GDM1 (cell line): ENCODE data around the gene CBFB.
"Not testable (repeated sequence)": the region's sequence is repeated elsewhere in the genome, so short reads cannot be mapped to it uniquely, and the experiment has no call there.

Experiments used
- DNase-seq: peaks from one replicate; lab custom pipeline; 2025; lab: John Stamatoyannopoulos, UW

CBFB gene

DNA sequence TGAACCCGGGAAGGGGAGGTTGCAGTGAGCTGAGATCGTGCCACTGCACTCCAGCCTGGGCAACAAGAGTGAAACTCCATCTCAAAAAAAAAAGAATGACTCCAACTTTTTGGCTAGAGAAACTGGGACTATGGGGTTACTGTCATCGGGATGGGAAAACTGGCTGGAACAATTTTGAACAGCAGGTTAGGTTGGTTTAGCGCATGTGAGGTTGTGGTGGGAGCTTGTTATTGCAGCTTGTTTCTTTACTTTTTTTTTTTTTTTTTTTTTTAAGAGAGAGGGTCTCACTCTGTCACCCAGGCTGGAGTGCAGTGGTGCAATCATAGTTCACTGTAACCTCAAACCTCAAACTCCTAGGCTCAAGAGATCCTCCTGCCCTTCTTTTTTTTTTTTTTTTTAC, 12.6 kb downstream of the CBFB start:
- not testable (repeated sequence) for DNase-seq

DNA sequence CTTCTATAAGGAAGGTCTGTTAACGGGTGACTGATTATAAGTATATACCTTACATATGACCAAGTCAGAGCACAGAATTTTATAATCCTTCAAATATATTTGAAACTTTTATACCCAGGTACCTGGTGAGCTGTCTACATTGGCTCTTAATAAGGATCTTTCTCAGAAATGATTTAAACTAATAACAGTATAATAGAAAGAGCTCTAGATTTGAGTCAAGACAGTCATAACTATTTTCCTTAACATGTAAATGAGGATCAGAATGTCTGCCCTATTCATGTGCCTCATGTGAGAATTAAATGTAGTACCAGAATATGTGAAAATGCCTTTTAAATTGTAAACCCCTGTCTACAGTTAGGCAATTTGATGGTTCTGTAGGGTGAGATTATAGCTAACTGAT, 14.5 kb downstream of the CBFB start:
- no peak for DNase-seq

DNA sequence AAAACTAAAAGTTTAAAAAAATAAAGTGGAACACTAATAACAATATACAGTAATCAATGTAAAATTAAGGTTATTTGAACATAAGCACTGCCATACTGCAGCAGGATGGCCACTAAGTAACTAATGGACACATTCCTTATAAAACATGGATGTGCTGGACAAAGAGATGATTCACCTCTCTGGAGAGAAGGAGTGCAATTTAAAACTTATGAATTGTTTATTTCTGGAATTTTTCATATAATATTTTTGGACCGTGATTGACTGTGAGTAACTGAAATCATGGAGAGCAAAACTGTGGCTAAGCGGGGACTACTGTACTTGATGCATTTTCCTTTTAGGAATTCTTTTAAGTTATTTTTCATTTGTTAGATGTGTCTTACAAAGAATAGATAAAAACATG, 21.8 kb downstream of the CBFB start:
- no peak for DNase-seq

DNA sequence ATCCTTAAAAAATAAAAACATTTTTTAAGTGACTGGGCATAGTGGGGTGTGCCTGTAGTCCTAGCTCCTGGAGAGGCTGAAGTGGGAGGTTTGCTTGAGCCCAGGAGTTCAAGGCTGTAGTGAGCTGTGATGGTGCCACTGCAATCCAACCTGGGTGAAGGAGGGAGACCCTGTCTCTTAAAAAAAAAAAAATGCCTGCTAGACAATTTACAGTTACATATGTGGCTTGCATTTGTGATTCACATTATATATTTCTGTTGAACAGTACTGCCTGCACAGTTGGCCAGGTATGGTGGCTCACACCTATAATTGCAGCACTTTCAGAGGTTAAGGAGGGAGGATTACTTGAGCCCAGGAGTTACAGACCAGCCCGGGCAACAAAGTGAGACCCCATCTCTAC, 23.4 kb downstream of the CBFB start:
- no peak for DNase-seq

DNA sequence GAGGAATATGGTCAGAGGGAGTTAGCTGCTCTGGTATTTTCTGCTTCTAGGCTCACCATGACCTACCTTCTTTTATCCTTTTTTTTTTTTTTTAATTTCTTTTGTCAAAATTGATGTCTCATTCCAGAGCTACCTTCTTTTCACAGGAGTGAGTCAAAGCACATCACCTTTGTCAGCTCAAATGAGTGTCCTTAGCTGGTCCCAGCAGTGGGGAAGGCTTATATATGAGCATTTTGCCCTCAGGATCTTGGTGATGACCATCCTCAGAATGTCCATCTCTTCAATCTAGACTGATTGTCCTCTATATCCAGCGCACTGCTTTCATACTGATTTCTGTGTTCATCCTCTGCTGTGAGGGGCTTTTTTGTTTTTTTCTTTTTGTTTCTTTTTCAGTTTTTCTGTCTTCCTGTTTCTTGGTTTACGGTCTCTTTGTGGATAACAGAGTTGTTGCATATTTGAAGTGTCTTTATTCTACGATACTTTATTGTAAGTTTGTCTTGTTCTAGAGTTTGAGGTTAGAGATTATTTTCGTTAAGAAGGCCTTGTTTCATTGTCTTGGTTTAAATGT, 24.9 kb downstream of the CBFB start:
- no peak for DNase-seq

DNA sequence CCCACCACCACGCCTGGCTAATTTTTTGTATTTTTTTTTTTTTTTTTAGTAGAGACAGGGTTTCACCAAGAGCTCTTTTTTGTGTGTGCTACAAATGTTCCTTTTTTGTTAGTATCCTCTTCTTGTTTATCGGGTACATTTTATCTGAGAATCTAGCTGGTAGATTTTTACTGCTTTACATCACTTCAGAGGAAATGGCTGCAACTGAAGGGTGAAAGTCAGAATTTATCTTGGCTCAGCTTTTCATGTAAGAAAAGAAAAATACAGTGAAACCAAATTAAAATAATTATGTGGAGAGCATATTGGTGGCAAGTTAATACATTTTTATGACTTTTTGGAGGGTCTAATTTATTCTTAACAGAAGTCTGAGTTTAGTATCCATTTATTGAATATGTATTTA, 26.0 kb downstream of the CBFB start:
- DNase-seq: no peak

DNA sequence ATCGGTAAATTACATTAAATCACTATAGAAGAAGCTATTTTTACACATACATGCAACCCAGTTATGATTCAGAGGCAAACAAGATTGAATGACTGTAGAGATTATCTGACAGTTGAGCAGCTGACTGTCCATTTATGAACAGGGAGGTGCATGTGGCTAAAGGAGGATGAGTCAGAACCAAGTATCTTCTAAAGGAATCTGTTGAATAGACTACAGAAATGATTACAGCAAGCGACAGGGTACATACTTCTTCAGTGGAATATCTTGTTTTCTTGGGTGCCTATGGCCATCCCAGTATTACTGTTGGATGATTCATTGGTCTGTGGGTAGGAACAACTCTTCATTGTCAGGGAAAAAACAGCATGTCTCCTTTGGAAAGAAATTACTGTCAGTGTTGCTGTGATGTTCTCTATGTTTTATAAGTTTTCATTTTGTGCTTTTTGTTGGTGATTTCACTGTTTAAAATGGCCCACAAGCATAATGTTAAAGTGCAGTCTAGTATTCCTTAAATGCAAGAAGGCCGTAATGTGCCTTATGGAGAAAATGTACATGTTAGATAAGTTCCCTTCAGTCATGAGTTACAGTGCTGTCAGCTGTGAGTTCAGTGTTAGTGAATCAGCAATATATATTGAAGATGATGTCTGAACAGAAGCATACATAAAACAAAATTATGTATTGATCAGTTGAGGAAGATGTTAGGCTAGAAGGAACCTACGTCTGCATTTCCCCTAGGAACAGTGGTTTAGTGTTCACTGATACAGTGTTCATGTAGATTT, 27.0 kb downstream of the CBFB start:
- DNase-seq: no peak

DNA sequence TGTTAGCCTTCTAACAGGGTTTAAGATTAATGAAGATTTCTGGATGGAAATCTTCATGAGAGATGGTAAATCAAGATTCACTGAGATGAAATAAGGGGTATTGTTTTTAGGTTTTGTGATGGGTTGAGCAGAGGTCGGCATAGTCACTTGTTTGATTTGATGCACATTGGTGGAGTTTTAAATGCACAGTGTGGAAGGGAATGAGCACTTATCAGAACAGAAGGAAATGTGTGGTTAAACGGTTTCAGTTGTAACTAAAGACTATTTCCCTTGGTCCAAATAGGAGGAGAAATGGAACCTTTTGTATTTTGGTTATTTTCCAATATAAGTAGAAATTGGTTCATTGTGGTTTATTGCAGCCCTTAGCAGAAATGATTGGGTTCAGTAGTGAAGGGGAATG, 34.1 kb downstream of the CBFB start:
- DNase-seq: no peak

DNA sequence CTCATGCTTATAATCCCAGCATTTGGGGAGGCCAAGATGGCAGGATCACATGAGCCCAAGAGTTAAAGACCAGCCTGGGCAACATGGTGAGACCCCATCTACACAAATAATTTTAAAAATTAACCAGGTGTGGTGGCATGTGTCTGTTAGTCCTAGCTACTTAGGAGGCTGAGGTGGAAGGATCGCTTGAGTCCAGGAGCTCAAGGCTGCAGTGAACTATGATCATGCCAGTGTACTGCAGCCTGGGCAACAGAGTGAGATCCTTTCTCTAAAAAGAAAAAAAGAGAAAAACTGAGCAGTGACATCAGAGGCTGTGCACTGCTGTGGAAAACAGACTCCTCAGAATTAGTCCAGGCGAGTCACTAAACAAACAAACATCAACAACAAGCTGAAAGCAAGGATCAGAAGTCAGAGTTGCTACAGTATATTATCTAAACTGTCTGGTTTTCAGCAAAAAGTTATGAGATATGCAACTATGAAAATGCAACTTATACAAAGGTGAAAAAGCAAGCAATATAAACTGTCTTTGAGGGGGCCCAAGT, 39.3 kb downstream of the CBFB start:
- no peak for DNase-seq

DNA sequence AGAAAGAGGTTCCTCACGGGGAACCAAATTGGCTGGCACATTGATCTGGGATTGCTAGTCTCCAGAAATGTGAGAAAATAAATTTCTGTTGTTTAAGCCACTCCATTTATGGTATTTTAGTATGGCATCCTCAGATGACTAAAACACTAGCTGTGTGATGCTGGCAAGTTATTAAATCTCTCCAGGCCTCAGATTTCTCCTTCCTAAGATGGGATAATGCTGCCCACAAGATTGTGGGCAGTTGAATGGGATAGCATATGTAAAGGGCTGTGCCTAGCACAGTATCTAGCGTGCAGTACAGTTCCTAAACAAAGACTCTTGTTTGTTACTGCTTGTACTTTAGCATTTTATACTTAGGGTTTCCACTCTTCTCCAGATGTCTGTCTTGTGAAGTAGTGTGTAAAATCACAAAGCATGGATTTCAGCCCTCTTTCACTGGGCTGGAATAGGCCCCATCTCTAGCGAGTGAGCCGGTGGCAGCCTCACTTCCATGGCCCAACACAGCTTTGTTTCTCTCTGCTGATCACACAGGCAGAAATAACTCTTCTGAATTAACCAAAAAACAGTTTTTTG, 42.6 kb downstream of the CBFB start:
- no peak for DNase-seq

DNA sequence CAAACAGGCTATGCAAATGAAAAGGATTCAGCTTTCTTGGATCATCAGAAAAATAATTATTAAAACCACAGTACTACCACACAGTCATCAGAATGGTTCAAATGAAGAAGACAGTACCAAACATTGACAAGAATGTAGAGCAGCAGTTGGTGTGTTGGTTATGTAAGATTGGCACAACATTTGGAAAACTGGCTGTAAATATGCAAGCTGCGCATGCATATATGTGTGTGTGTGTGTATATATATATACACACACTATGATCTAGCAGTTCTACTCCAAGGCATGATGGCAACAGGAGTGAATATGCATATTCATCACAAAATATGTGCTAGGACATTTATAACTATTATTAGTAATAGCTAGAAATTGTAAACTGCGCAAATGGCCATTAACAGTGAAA, 46.4 kb downstream of the CBFB start:
- DNase-seq: no peak

DNA sequence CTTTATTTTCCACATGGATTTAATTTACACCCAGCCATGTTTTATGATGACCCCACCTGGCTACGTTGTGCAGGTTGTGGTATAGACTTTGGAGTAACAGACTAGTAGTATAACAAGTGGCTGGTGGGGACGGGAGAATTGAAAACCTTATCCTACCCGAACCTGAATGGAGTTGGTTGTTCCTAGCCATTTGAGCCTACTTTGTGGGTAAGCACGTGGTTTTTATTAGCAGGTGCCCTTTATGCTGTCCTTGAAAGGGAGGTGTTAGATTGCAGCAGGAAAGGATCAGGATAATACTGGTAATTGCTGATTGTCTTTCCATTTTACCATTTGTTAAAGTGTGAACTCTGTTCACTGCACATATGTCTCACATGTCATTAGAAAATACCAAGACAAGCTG, 48.9 kb downstream of the CBFB start:
- no peak for DNase-seq

DNA sequence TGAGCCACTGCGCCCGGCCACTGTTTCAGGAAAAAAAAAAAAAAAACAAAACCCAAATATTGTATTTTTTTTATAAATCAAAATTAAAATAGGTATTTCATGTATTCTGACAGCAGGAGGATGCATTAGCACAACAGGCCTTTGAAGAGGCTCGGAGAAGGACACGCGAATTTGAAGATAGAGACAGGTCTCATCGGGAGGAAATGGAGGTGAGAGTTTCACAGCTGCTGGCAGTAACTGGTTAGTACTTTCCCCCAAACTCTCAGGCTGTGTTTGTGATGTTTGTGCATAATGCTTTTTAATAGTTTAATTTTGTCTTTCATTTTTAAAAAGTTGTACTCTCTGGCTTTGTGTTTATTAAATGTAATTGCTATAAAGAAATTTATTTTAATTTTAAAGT, 53.2 kb downstream of the CBFB start:
- no peak for DNase-seq

DNA sequence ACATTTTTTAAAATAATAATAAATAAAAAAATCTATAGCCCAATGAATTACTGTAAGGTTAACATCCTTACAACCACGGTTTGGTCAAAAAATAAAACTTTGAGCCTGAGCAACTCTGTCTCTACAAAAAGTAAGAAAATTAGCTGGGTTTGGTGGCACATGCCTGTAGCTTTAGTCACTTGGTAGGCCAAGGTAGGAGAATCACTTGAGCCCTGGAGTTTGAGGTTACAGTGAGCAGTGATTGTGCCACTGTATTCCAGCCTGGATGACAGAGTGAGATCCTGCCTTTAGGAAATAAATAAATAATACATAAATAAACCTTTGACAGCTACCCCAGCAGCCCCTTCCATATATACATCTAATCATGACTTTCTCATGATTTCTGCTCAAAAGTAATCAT, 53.9 kb downstream of the CBFB start:
- no peak for DNase-seq

DNA sequence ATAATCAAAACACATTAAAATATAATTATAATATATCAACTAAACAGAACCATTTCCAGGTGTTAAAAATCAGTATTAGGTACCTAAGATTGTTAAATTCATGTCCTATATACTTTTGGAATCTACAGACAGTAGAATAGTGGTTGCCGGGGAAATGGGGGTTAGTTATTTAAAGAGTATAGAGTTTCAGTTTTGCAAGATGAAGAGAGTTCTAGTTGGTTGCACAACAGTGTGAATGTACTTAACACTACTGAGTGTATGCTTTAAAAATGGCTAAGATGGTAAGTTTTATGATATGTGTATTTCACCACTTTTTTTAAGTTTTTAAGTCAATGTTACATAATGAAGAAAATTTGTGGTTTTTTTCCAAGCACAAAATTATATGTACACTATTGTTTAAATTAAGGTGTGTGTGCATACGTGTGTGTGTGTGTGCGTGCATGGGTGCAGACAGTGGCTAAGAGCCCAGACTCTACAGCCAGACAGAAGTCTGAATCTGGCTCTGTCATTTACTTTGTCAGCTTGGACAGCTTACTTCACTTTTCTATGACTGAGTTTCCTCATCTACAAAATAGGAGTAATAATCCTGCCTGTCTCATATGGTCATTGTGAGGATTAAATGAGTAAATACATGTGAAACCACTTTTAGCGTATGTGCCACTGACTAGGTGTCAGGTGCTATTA, 55.5 kb downstream of the CBFB start:
- no peak for DNase-seq

DNA sequence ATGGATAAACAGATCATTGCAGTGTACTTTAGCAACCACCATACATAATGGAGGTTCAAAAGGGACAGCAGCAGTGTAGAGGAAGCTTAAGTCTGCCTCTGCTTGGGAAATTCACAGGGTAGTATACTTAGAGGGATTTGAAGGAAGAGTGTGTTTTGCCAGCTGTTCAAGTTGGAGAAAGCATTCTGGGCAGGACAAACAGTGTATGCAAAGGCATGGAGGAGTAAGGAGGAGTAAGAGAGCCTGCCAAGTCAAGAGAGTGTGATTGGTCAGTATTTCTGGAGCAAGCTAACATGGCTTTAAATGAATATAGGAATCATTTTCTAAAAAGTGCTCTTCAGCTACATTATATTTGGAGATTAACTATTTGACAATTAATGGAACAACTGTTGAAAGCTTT, 57.9 kb downstream of the CBFB start:
- DNase-seq: no peak

DNA sequence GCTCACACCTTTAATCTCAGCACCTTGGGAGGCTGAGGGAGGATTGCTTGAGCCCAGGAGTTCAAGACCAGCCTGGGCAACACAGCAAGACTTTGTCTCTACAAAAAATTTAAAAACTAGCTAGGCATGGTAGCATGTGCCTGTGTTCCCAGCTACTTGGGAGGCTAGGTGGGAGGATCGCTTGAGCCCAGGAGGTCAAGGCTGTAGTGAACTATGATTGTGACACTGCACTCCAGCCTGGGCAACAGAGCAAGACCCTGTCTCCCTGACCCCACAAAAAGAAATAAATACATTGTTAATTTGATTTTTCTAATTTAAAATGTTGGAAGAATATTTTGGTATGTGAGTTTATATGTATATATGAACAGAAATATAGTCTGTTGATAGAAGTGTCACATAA, 58.3 kb downstream of the CBFB start:
- DNase-seq: no peak

DNA sequence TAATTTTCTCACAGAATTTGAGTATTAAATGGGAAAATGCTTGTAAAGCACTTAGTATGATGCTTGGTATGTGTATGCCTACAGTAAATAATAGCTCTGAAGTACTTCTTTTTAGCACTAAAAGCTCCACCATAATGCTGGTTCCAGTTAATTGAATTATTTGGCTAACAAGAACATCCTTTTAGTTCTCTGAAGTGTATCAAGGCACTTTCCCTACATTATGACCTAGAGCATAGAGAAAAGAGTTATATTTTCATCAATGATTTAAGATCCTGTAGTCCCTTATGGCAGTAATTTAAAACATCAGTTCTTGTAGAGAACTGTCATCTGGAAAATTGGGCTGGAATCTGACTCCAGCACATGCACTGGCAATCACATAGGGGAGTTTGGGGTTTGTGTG, 58.9 kb downstream of the CBFB start:
- no peak for DNase-seq

DNA sequence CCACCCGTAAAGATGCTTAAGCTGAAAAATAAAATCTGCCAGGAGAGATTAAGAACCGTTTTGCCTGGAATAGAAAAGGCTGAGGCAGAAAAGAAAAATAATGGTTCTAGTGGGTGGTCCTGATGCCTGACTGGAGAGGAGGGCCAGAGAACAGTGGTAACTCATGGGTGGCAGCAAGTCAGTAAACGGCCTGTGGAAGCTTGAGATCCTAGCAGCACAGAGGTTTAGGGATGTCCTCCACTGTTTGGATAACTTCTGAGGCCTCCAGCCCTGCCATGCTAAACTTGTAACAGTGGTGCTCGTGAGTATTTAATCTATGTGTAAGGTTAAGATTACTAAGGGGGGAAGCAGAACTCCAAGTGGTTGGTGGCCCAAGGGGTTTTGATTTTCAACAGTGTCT, 59.6 kb downstream of the CBFB start:
- DNase-seq: no peak

DNA sequence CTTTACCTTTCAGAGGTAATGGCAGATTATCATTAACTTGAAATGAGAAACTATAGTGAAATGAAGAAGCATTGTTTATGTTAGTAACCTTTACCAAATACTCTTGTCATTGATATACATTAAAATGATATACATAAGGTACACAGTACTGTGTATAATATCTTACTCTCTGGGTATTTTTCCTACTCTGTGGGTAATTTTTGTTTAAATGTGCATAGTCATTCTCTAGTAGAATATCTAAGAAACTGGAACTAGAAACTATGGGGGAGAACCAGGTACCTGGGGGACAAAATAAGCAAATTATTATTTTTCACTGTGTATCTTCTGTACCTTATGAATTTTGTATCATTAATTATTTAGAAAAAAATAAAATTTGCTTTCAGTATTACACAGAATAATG, 60.2 kb downstream of the CBFB start:
- DNase-seq: no peak

DNA sequence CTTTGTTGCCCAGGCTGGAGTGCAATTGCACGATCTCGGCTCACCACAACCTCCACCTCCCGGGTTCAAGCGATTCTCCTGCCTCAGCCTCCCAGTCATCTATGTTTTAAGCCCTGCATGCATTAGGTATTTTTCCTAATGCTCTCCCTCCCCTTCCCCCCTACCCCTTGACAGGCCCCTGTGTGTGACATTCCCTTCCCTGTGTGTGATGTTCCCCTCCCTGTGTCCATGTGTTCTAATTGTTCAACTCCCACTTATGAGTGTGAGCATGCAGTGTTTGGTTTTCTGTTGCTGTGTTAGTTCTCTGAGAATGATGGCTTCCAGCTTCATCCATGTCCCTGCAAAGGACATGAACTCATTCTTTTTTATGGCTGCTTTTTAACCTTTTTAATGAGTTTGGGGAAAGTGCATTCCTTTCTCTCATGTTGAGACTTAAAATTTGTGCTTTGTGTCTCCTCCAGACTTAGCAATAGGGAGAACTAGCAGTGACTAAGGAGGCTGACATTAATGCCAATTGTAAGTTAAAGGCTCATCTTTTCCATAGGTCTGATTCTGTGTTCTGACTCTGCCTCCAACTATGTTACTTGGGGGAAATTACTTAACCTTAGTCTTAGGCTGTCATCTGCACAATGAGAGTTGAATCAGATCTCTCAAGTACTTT, 63.1 kb downstream of the CBFB start:
- DNase-seq: no peak

DNA sequence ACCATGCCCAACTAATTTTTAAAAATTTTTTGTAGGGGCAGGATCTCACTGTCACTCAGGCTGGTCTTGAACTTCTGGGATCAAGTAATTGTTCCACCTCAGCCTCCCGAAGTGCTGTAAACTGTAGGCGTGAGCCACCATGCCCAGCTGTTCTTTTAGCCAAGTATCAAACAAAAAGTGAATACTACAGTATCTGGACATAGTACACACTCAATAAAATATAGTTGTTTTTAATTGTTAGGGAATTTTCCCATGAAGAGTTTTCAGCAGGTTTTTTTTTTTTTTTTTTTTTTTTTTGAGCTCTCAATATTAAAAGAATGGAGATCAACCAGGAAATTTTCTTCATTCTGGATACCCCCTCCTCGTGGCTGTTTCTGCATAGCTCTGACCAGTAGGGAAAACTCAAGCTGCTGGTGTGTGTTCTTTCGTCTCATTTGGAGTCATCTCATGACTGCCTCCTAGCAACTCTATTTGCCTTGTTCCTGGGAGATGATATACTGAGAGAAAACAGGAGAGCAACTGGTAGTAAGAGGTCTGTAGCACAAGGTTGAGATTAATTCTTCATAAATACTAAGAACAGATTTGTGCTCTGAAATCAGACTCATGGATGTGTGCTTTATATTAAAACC, 64.3 kb downstream of the CBFB start:
- no peak for DNase-seq
